IPS-11a (cell line): Measurements from ENCODE around the gene ATAD5.

ENCODE experiments used
- H3K4me3 ChIP-seq: one replicate; pipeline ENCODE4 v1.5.1; 2013; ENCODE audit warnings: low read depth, low read length, control low read depth

Gene ATAD5

GRCh38 chr17:30939051-30939689, 107.4 kb downstream of the ATAD5 start:
- H3K4me3 ChIP-seq = no peak overlapping the region

GRCh38 chr17:30942308-30943079, 110.7 kb downstream of the ATAD5 start:
- no peak overlapping the region for H3K4me3 ChIP-seq
